GM18519 (cell line): ENCODE results near the gene STEAP1B.
A peak's percentile ranks its signal among the peaks of the same experiment; 100 is the strongest.
"Not testable (repeated sequence)": the region's sequence is repeated elsewhere in the genome, so short reads cannot be mapped to it uniquely, and the experiment has no call there.

Experiments
- ATAC-seq: cut with Tn5 transposase; IDR thresholded peaks from one replicate; pipeline ENCODE4 v1.9.1; 2021; ENCODE audit warnings: mild to moderate bottlenecking, moderate library complexity; ENCODE audit not compliant: unreplicated experiment, low FRiP score

STEAP1B gene

DNA sequence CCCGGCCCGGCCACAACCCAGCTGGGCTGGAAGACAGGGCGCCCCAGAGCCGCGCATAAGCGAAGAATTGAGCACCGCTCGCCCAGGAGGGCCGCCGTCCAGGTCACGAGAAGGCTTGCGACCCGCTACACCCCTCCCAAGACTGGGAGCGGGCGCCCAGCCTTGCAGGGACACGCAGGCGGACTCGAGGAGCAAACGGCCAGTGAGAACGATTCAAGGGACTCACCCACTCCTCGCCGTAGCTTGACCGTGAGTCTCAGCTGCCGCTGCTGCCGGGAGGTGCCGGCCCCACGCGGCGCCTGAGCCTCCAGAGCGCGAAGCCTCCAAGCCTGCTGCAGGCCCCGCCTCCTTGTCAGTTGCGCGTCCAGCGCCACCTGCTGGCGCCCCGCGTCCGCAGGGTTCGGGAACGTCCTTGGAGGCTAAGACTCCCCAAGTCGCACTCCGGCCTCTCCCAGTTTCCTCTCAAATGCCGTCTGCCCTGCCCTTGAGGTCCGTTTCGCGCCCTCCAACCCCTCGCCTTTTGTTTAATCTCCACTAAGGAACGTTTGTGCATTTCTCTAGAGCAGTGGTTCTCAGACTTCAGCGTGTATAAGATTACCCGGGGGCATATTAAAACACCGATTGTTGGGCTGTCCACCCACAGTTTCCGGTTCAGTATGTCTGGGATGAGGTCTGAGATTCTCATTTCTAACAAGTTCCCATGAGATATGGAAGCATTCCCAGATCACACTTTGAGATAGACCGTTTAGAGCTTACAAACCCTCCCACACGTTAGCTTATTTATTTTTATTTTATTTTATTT, at the start of gene STEAP1B:
TSS of gene STEAP1B (minus strand) at position 301 of the 802 bp plus-strand sequence. CDS start 5,333 bp downstream, outside the sequence.
- ATAC-seq = peak; percentile 93

DNA sequence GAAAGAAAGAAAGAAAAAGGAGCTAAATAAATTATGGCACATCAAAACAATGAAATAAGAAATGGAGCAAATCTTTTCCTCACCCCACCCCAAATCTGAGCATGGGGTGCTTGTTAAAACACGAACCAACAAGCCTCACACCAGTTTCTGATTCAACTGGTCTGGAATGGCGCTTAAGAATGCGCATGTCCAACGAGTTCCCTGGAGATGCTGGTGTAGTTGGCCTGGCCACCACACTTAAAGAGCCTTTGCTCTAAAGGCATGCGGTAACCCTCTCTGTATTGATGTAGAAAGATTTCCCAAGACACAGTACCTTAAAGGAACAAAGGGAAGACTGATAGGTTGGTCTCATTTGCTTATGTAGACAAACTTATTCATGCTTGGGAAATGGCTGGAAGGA, 49.1 kb upstream of the STEAP1B start:
- ATAC-seq = no peak

DNA sequence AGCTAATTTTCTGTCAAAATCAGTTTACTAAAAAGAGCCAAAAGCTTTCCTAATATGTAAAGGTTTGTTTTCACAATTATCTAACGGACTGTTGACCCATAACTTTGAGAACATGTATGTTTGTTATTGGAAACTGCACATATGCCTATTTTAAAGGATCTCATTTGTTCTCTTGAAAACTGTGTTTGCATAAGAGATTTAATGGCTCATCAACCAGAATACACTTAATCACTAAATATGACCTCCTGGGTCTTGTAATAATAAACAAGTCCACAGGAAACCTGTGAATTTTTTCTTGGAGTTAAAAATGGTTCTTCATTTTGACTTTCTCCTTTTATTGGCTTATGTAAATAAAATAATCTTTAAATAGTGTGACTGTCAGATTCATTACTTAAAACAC, 48.3 kb upstream of the STEAP1B start:
- ATAC-seq = no peak

GRCh38 chr7:22546769-22547168, 46.8 kb upstream of the STEAP1B start:
- no peak for ATAC-seq

DNA sequence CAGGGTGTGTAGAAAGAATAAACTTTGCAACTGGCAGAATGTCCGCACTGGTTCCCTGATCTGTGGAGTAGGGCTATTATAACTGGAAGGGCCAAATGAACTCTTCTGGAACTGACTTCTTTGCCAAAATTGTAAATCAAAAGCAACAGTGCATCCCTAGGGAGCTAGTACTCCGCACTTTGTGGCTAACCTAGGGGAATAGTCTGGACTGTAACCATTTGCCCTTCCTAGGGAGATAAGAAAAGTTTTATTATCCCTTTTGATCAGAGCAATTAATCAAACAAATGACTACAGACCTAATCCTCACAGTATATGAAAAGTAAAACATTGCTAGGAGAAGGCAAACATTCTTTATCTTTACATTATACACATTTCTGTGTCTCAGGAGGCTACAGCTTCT, 45.5 kb upstream of the STEAP1B start:
- no peak for ATAC-seq

DNA sequence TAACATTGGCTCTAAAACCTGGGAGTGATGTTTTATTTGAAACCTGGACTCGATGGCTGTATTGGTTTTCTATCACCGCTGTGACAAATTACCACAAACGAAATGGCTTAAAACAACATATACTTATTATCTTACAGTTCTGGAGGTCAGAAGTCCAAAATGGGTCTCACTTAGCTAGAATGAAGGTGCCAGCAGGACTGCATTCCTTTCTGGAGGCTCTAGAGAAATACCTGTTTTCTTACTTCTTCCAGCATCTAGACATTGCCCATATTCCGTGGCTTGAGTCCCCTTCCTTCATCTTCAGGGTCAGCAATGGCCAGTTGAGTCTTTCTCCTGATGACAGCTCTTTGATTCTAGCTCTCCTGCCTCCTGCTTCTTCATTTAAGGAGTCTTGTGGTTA, 44.3 kb upstream of the STEAP1B start:
- no peak for ATAC-seq

GRCh38 chr7:22543169-22543568, 43.2 kb upstream of the STEAP1B start:
- ATAC-seq = no peak

DNA sequence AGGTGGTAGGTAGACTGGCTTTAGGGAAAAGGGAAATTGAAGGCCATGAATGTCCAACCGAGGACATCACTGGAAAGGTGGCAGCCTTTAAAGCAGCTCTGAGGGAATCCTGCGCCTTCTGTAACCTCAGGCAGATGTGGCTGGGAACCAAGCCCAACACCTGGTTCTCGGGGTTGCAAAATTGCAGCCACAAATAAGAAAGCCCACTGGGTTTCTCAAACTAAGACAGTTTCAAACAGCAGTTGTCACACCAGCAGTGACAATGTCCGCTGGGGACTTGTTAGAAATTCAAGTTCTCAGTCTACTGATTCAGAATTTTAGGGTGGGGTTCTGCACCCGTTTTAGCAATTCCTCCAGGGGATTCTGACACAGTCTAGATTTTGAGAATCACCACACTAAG, 42.7 kb upstream of the STEAP1B start:
- no peak for ATAC-seq

- no peak for ATAC-seq
These were observed 42.3 kb upstream of the STEAP1B start for GRCh38 chr7:22542254-22542653.

- ATAC-seq = no peak
These were observed 41.8 kb upstream of the STEAP1B start for GRCh38 chr7:22541789-22542188.

DNA sequence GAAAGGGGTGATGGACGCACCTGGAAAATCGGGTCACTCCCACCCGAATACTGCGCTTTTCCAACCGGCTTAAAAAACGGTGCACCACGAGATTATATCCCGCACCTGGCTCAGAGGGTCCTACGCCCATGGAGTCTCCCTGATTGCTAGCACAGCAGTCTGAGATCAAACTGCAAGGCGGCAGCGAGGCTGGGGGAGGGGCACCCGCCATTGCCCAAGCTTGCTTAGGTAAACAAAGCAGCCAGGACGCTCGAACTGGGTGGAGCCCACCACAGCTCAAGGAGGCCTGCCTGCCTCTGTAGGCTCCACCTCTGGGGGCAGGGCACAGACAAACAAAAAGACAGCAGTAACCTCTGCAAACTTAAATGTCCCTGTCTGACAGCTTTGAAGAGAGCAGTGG, 28.5 kb upstream of the STEAP1B start:
- not testable (repeated sequence) for ATAC-seq

DNA sequence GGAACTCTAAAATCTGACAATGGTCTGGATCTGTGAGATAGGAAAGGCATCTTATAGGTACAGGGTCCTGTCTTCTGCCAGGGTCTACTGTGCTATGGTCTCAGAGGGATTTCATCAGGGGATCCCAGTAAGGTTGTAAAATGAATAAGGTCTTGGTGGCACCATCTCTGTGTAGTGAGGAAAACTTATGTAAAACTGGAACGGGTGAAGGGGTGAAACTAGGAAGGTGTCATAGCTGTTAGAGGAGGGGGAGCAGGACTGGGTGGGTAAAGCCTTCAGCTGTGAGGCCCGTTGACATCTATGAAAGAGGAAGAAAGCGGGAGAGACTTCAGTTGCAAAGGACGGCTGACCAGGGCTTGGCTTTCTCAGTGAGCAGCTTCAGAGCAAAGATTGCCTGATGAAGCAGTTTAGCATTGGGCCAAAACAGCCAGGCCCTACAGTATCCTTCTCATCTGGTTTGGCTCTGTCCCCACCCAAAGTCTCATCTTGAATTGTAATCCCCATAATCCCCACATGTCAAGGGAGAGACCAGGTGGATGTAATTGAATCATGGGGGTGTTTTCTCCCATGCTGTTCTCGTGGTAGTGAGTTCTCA, 24.5 kb upstream of the STEAP1B start:
- ATAC-seq = not testable (repeated sequence)

GRCh38 chr7:22523478-22524352, 23.7 kb upstream of the STEAP1B start:
- not testable (repeated sequence) for ATAC-seq

DNA sequence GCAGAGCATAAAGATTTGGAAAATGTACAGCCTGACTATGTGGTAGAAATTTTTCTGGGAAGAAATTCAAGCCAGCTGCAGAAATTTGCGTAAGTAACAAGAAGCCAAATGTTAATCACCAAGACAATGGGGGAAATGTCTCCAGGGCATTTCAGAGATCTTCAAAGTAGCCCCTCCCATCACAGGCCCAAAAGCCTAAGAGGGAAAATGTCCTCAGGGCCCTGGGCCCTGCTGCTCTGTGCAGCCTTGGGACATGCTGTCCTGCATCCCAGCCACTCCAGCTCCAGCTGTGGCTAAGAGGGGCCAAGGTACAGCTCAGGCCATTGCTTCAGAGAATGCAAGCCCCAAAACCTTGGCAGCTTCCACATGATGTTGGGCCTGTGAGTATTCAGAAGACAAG, 19.6 kb upstream of the STEAP1B start:
- ATAC-seq = not testable (repeated sequence)

GRCh38 chr7:22516950-22517349, 17.0 kb upstream of the STEAP1B start:
- ATAC-seq = not testable (repeated sequence)

GRCh38 chr7:22514963-22515362, 15.0 kb upstream of the STEAP1B start:
- ATAC-seq = not testable (repeated sequence)

DNA sequence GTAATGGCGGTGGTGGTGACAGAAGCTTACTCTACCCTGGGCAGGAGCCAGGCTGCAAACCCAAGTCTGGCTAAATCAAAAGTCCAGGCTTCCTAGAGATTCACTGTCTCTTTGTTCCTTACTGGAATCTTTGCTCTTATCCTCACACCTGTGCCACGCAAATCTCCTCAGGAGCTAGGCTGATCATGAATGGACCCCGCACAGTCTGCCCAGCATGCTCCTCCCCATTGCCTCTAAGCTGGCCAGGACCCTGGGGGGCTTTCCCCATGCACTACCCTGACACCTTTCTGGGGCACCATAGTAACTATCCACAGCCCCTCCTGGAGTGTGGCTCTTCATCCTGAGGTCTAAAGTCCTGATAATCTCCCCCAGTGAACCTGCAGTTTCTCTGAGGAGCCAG, 7.3 kb upstream of the STEAP1B start:
- not testable (repeated sequence) for ATAC-seq

DNA sequence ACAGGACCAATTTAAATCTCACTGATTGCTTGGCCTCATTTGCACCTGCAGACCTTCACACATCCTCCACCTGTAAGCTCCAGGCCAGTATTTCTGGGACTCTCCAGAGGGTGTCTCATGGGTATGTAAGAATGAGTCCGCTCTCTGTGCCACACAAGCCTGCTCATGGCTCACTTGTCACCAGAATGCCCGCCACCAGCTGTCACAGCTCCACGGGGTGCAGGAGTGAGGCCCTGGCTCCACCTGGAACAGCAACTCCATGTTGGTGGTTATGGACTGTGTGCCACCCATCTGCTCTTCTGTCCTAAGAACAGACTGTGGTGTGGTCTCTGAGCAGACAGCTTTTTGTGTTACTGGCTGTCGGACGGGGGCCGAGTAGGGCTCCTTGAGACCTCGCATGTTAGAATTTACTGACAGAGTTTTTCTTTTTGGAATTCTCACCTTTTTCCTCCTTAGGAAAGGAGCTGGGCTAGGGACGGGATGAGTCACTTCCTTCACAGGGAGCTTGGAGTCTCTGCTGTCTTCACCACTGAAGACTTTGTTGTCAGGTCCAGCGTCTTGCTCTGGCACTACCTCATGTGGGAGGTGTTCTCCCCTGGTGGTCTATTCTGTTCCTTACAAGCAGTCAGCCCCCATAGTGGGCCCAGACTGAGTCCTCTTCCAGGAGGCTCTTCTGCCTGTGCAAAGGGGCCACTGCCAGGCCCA, 6.5 kb upstream of the STEAP1B start:
- ATAC-seq = not testable (repeated sequence)

GRCh38 chr7:22504519-22504918, 4.5 kb upstream of the STEAP1B start:
- not testable (repeated sequence) for ATAC-seq

DNA sequence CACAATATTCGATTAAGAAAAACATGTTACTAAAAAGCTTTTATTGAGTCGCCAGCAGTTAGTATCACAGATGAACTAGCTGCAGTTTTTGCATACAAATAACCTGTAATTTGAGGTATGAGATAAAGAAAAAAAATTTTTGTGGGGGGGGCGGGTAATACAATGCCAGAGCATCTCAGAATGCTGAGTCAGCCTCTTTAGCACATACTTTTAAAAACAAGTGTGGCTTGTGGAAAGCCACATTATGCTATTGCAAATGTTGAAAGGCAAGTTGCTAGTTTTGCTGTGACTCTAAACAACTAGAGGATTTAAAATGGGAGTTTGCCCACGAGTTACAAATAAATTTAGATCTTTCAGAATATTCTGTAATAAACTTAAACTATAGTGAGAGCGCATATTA, 2.1 kb upstream of the STEAP1B start:
- not testable (repeated sequence) for ATAC-seq
